ENCODE measurements around the gene INSR.

The INSR gene

GRCh38 chr19:7294558-7295212 lies 471 bp upstream of the INSR start:
- Histone ChIP-seq H3K9me3 (ENCODE audit: low read length) (no peaks in the 10 kb centered on the region), H3K4me1 (ENCODE audit: insufficient read depth, low read length) (peaks cover 17% of the 10 kb centered on the region), H3K27me3 (ENCODE audit: control insufficient read depth in 1 of 2, insufficient read depth in 2 of 2, low read length in 2 of 2) (no peaks in the 10 kb centered on the region), H3K27ac (ENCODE audit: low read depth, low read length) (peak overlapping the region; percentile 42), H3K36me3 (ENCODE audit: insufficient read depth, low read length) (no peaks in the 10 kb centered on the region), H3K9ac (ENCODE audit: low read length) (peak overlapping the region; percentile 24), H3K4me3 (ENCODE audit: low read depth in 1 of 2, low read length in 2 of 2) (peak overlapping the region; percentile 21 to 77)

- Histone ChIP-seq H3K4me3 (ENCODE audit: low read depth in 1 of 2, low read length in 2 of 2) (peak overlapping the region; percentile 81 to 96), H3K4me1 (ENCODE audit: insufficient read depth, low read length) (peaks cover 20% of the 10 kb centered on the region), H3K9ac (ENCODE audit: low read length) (peak overlapping the region; percentile 58), H3K9me3 (ENCODE audit: low read length) (no peaks in the 10 kb centered on the region), H3K27ac (ENCODE audit: low read depth, low read length) (peak overlapping the region; percentile 41), H3K27me3 (ENCODE audit: control insufficient read depth in 1 of 2, insufficient read depth in 2 of 2, low read length in 2 of 2) (no peaks in the 10 kb centered on the region), H3K36me3 (ENCODE audit: insufficient read depth, low read length) (no peaks in the 10 kb centered on the region)
Measured at GRCh38 chr19:7292950-7293761, 1.1 kb downstream of the INSR start.

GRCh38 chr19:7292352-7292949 lies 1.8 kb downstream of the INSR start:
- Histone ChIP-seq H3K9me3 (ENCODE audit: low read length) (no peaks in the 10 kb centered on the region), H3K27ac (ENCODE audit: low read depth, low read length) (no peak overlapping the region), H3K9ac (ENCODE audit: low read length) (peak overlapping the region; percentile 58), H3K27me3 (ENCODE audit: control insufficient read depth in 1 of 2, insufficient read depth in 2 of 2, low read length in 2 of 2) (no peaks in the 10 kb centered on the region), H3K4me1 (ENCODE audit: insufficient read depth, low read length) (peaks cover 25% of the 10 kb centered on the region), H3K36me3 (ENCODE audit: insufficient read depth, low read length) (no peaks in the 10 kb centered on the region), H3K4me3 (ENCODE audit: low read depth in 1 of 2, low read length in 2 of 2) (peak overlapping the region; percentile 81 to 96)

- no peaks in the 10 kb centered on the region for H3K9me3 ChIP-seq (ENCODE audit: low read length)
- H3K27ac ChIP-seq (ENCODE audit: low read depth, low read length) = peak overlapping the region; percentile 23
- H3K9ac ChIP-seq (ENCODE audit: low read length) = no peak overlapping the region
- peaks cover 20% of the 10 kb centered on the region for H3K4me1 ChIP-seq (ENCODE audit: insufficient read depth, low read length)
- no peaks in the 10 kb centered on the region for H3K27me3 ChIP-seq (ENCODE audit: control insufficient read depth in 1 of 2, insufficient read depth in 2 of 2, low read length in 2 of 2)
- no peak overlapping the region for H3K4me3 ChIP-seq (ENCODE audit: low read depth in 1 of 2, low read length in 2 of 2)
- H3K36me3 ChIP-seq (ENCODE audit: insufficient read depth, low read length) = no peaks in the 10 kb centered on the region
Measured at GRCh38 chr19:7288977-7289376, 5.2 kb downstream of the INSR start.

- Histone ChIP-seq H3K27ac (ENCODE audit: low read depth, low read length) (no peak overlapping the region), H3K36me3 (ENCODE audit: insufficient read depth, low read length) (no peaks in the 10 kb centered on the region), H3K4me3 (ENCODE audit: low read depth in 1 of 2, low read length in 2 of 2) (no peak overlapping the region), H3K9ac (ENCODE audit: low read length) (no peak overlapping the region), H3K27me3 (ENCODE audit: control insufficient read depth in 1 of 2, insufficient read depth in 2 of 2, low read length in 2 of 2) (no peaks in the 10 kb centered on the region), H3K9me3 (ENCODE audit: low read length) (no peaks in the 10 kb centered on the region), H3K4me1 (ENCODE audit: insufficient read depth, low read length) (peaks cover 20% of the 10 kb centered on the region)
Measured at GRCh38 chr19:7288131-7288530, 6.1 kb downstream of the INSR start.

- Histone ChIP-seq H3K4me3 (ENCODE audit: low read depth in 1 of 2, low read length in 2 of 2) (no peak overlapping the region), H3K27me3 (ENCODE audit: control insufficient read depth in 1 of 2, insufficient read depth in 2 of 2, low read length in 2 of 2) (no peaks in the 10 kb centered on the region), H3K9ac (ENCODE audit: low read length) (no peak overlapping the region), H3K27ac (ENCODE audit: low read depth, low read length) (no peak overlapping the region), H3K36me3 (ENCODE audit: insufficient read depth, low read length) (no peaks in the 10 kb centered on the region), H3K9me3 (ENCODE audit: low read length) (no peaks in the 10 kb centered on the region), H3K4me1 (ENCODE audit: insufficient read depth, low read length) (peaks cover 17% of the 10 kb centered on the region)
Measured at GRCh38 chr19:7287722-7288121, 6.5 kb downstream of the INSR start.

GRCh38 chr19:7280940-7281666 lies 13.1 kb downstream of the INSR start:
- Histone ChIP-seq H3K27me3 (ENCODE audit: control insufficient read depth in 1 of 2, insufficient read depth in 2 of 2, low read length in 2 of 2) (no peaks in the 10 kb centered on the region), H3K9me3 (ENCODE audit: low read length) (no peaks in the 10 kb centered on the region), H3K4me3 (ENCODE audit: low read depth in 1 of 2, low read length in 2 of 2) (no peak overlapping the region), H3K27ac (ENCODE audit: low read depth, low read length) (no peak overlapping the region), H3K4me1 (ENCODE audit: insufficient read depth, low read length) (no peaks in the 10 kb centered on the region), H3K9ac (ENCODE audit: low read length) (no peak overlapping the region), H3K36me3 (ENCODE audit: insufficient read depth, low read length) (no peaks in the 10 kb centered on the region)

- no peaks in the 10 kb centered on the region for H3K4me1 ChIP-seq (ENCODE audit: insufficient read depth, low read length)
- H3K27me3 ChIP-seq (ENCODE audit: control insufficient read depth in 1 of 2, insufficient read depth in 2 of 2, low read length in 2 of 2) = no peaks in the 10 kb centered on the region
- H3K9ac ChIP-seq (ENCODE audit: low read length) = no peak overlapping the region
- H3K9me3 ChIP-seq (ENCODE audit: low read length) = no peaks in the 10 kb centered on the region
- H3K4me3 ChIP-seq (ENCODE audit: low read depth in 1 of 2, low read length in 2 of 2) = no peak overlapping the region
- H3K36me3 ChIP-seq (ENCODE audit: insufficient read depth, low read length) = no peaks in the 10 kb centered on the region
- H3K27ac ChIP-seq (ENCODE audit: low read depth, low read length) = no peak overlapping the region
Measured at GRCh38 chr19:7272856-7273578, 21.2 kb downstream of the INSR start.

- H3K36me3 ChIP-seq (ENCODE audit: insufficient read depth, low read length) = peaks cover 13% of the 10 kb centered on the region
- H3K27ac ChIP-seq (ENCODE audit: low read depth, low read length) = no peak overlapping the region
- no peak overlapping the region for H3K9ac ChIP-seq (ENCODE audit: low read length)
- H3K4me3 ChIP-seq (ENCODE audit: low read depth in 1 of 2, low read length in 2 of 2) = no peak overlapping the region
- peaks cover 5% of the 10 kb centered on the region for H3K4me1 ChIP-seq (ENCODE audit: insufficient read depth, low read length)
- H3K9me3 ChIP-seq (ENCODE audit: low read length) = no peaks in the 10 kb centered on the region
- H3K27me3 ChIP-seq (ENCODE audit: control insufficient read depth in 1 of 2, insufficient read depth in 2 of 2, low read length in 2 of 2) = no peaks in the 10 kb centered on the region
Measured at GRCh38 chr19:7268705-7269098, 25.5 kb downstream of the INSR start.

GRCh38 chr19:7267792-7268704 lies 26.2 kb downstream of the INSR start:
- Histone ChIP-seq H3K27me3 (ENCODE audit: control insufficient read depth in 1 of 2, insufficient read depth in 2 of 2, low read length in 2 of 2) (no peaks in the 10 kb centered on the region), H3K9ac (ENCODE audit: low read length) (no peak overlapping the region), H3K4me1 (ENCODE audit: insufficient read depth, low read length) (peaks cover 10% of the 10 kb centered on the region), H3K27ac (ENCODE audit: low read depth, low read length) (no peak overlapping the region), H3K9me3 (ENCODE audit: low read length) (no peaks in the 10 kb centered on the region), H3K36me3 (ENCODE audit: insufficient read depth, low read length) (peaks cover 13% of the 10 kb centered on the region), H3K4me3 (ENCODE audit: low read depth in 1 of 2, low read length in 2 of 2) (no peak overlapping the region)

Measured in muscle layer of colon (tissue), 2 donors.